ENCODE data around the gene KPNA1. TPM values are rescaled to one million over a fixed set of nuclear protein-coding genes. Genes with fewer than 3 reads are reported as not detected.

Gene KPNA1
- total and polyA plus RNA-seq, 3 donors from 2014 or later: 48.1 to 88.2 (median 64.0) TPM

DNA sequence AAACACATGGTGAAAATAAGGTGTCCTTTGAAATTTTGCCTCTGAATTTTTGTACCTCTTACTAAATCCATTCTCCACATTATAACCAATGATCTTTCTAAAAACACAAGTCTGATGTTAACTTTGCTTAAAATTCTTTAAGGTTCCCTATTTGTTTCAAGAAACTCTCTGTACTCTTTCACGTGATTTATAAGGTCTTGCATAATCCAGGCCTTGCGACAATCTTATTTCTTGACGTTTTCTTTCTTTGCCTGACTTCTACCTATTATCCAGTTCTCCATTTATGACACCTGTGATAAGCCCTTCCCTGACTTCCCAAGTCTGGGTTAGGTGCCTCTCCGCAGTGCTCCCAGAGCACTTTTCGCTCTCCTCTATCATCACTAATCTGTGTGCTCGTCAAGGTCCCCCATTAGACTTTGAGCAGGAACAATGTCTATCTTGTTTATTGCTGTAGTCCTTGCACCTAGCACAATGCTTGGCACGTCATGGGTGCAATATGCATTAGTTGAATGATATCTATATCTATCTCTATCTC, 24.3 kb upstream of the KPNA1 start:
- no peaks in the 10 kb centered on the region for H3K36me3 ChIP-seq (ENCODE audit: low read depth, missing control alignments)
- no peaks in the 10 kb centered on the region for H3K4me1 ChIP-seq
- intact Hi-C loops (cut with DNase I; ENCODE audit: low total_unique reads): no loop called here

DNA sequence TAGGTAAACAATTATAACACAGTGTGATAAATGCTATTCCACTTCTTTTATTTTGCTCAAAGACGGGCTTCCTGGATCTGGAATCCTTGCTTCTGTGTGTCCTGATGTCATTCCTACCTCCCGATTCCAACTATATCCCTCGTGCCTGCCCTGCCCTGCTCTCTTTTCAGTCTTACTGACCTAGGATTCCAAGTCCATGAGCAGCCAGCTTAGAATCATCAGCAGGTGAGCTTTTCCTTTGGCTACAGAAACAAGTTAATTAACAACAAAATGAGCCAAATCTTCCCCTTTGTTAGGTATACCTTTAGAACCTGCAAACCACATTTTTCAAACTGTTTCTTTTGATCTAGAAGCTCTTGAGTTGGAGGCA, 21.9 kb upstream of the KPNA1 start:
- Histone ChIP-seq H3K36me3 (ENCODE audit: low read depth, missing control alignments) (no peaks in the 10 kb centered on the region), H3K9me3 (no peaks in the 10 kb centered on the region), H3K4me3 (no peak overlapping the region), H3K4me1 (no peaks in the 10 kb centered on the region), H3K27me3 (no peaks in the 10 kb centered on the region), H3K27ac (no peak overlapping the region)
- intact Hi-C loops (cut with DNase I; ENCODE audit: low total_unique reads): no loop called here
- DNase-seq: no peak
- WGBS, 2 donors: 63 to 65% methylated on average over 3 of the region's 3 CpGs
- TF ChIP-seq, protein P1, sequence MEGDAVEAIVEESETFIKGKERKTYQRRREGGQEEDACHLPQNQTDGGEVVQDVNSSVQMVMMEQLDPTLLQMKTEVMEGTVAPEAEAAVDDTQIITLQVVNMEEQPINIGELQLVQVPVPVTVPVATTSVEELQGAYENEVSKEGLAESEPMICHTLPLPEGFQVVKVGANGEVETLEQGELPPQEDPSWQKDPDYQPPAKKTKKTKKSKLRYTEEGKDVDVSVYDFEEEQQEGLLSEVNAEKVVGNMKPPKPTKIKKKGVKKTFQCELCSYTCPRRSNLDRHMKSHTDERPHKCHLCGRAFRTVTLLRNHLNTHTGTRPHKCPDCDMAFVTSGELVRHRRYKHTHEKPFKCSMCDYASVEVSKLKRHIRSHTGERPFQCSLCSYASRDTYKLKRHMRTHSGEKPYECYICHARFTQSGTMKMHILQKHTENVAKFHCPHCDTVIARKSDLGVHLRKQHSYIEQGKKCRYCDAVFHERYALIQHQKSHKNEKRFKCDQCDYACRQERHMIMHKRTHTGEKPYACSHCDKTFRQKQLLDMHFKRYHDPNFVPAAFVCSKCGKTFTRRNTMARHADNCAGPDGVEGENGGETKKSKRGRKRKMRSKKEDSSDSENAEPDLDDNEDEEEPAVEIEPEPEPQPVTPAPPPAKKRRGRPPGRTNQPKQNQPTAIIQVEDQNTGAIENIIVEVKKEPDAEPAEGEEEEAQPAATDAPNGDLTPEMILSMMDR (IDR thresholded peaks at IDR 0.05): no peak
- TF ChIP-seq POLR2A (IDR thresholded peaks at IDR 0.05): no peak

More for the DNA sequence above, 24.3 kb upstream of the KPNA1 start:
- H3K9me3 ChIP-seq: no peaks in the 10 kb centered on the region
- 89 to 93% methylated on average over 7 of the region's 7 CpGs for WGBS, 2 donors
- no peaks in the 10 kb centered on the region for H3K27me3 ChIP-seq
- DNase-seq: no peak
- TF ChIP-seq, protein P1 (IDR thresholded peaks at IDR 0.05): no peak
- TF ChIP-seq POLR2A (IDR thresholded peaks at IDR 0.05): no peak
- H3K4me3 ChIP-seq: no peak overlapping the region
- no peak overlapping the region for H3K27ac ChIP-seq

GRCh38 chr3:122535964-122536631, 21.4 kb upstream of the KPNA1 start:
- H3K27ac ChIP-seq: no peak overlapping the region
- 87 to 92% methylated on average over 6 of the region's 6 CpGs for WGBS, 2 donors
- TF ChIP-seq, protein P1 (IDR thresholded peaks at IDR 0.05): no peak
- H3K4me3 ChIP-seq: no peak overlapping the region
- no peaks in the 10 kb centered on the region for H3K36me3 ChIP-seq (ENCODE audit: low read depth, missing control alignments)
- intact Hi-C loops (cut with DNase I; ENCODE audit: low total_unique reads): no loop called here
- H3K4me1 ChIP-seq: no peaks in the 10 kb centered on the region
- H3K9me3 ChIP-seq: no peaks in the 10 kb centered on the region
- no peak for DNase-seq
- no peaks in the 10 kb centered on the region for H3K27me3 ChIP-seq

GRCh38 chr3:122533931-122534334, 19.2 kb upstream of the KPNA1 start:
- Histone ChIP-seq H3K27me3 (no peaks in the 10 kb centered on the region), H3K9me3 (no peaks in the 10 kb centered on the region), H3K4me3 (no peak overlapping the region), H3K36me3 (ENCODE audit: low read depth, missing control alignments) (no peaks in the 10 kb centered on the region), H3K4me1 (no peaks in the 10 kb centered on the region), H3K27ac (no peak overlapping the region)
- no peak for TF ChIP-seq POLR2A (IDR thresholded peaks at IDR 0.05)
- TF ChIP-seq, protein P1 (IDR thresholded peaks at IDR 0.05): no peak
- WGBS, 2 donors: 88 to 94% methylated on average over 1 of the region's 1 CpG
- intact Hi-C loops (cut with DNase I; ENCODE audit: low total_unique reads): no loop called here
- no peak for DNase-seq

DNA sequence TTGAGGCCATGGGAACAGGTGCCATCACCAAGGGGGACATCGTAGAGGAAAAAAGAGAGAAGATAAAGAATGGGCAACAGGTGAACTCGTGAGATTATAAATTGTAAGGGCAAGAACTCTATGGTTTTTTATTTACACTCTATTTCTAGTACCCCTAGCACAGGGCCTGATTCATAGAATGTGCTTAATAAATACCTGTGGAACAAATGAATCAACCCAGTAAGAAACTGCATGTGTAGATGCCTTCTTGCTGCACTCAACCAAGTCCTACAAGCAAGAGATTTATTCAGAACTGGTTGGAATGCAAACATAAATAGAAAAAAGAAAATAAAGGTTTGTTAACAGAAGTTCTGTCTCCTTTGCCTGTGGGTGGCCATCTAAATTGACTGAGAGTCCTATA, 18.7 kb upstream of the KPNA1 start:
- Histone ChIP-seq H3K9me3 (no peaks in the 10 kb centered on the region), H3K27me3 (no peaks in the 10 kb centered on the region), H3K36me3 (ENCODE audit: low read depth, missing control alignments) (no peaks in the 10 kb centered on the region), H3K27ac (no peak overlapping the region), H3K4me1 (no peaks in the 10 kb centered on the region), H3K4me3 (no peak overlapping the region)
- DNase-seq: no peak
- no peak for TF ChIP-seq POLR2A (IDR thresholded peaks at IDR 0.05)
- TF ChIP-seq, protein P1 (IDR thresholded peaks at IDR 0.05): no peak
- 87 to 97% methylated on average over 2 of the region's 2 CpGs for WGBS, 2 donors
- intact Hi-C loops (cut with DNase I; ENCODE audit: low total_unique reads): no loop called here
